NAMALWA (cell line): ENCODE results near the gene LCN6.
A peak's percentile ranks its signal among the peaks of the same experiment; 100 is the strongest.
"Not testable (repeated sequence)": the region's sequence is repeated elsewhere in the genome, so short reads cannot be mapped to it uniquely, and the experiment has no call there.

Source experiments
- DNase-seq: peaks from one replicate; pipeline ENCODE4 v3.0.0-alpha.2; 2015; ENCODE audit warnings: low spot score

LCN6 gene

GRCh38 chr9:136709454-136710109 lies 38.7 kb downstream of the LCN6 start:
- no peak for DNase-seq

- DNase-seq: no peak
These were observed 40.3 kb downstream of the LCN6 start for GRCh38 chr9:136707849-136708517.

- no peak for DNase-seq
These were observed 41.3 kb downstream of the LCN6 start for GRCh38 chr9:136707011-136707410.

GRCh38 chr9:136705564-136705963 lies 42.8 kb downstream of the LCN6 start:
- DNase-seq: no peak

GRCh38 chr9:136704741-136705140 lies 43.6 kb downstream of the LCN6 start:
- DNase-seq: not testable (repeated sequence)

- DNase-seq: peak; percentile 84
These were observed 45.0 kb downstream of the LCN6 start for GRCh38 chr9:136703276-136703860.

- no peak for DNase-seq
These were observed 46.7 kb downstream of the LCN6 start for GRCh38 chr9:136701668-136702053.

- peak; percentile 72 for DNase-seq
These were observed 47.2 kb downstream of the LCN6 start for GRCh38 chr9:136700959-136701667.

GRCh38 chr9:136700304-136700703 lies 48.0 kb downstream of the LCN6 start:
- no peak for DNase-seq

- no peak for DNase-seq
These were observed 49.6 kb downstream of the LCN6 start for GRCh38 chr9:136698635-136699246.

- DNase-seq: no peak
These were observed 50.4 kb downstream of the LCN6 start for GRCh38 chr9:136697821-136698526.

GRCh38 chr9:136697146-136697820 lies 51.0 kb downstream of the LCN6 start:
- DNase-seq: no peak

GRCh38 chr9:136696502-136696901 lies 51.8 kb downstream of the LCN6 start:
- no peak for DNase-seq

- DNase-seq: no peak
These were observed 52.4 kb downstream of the LCN6 start for GRCh38 chr9:136695955-136696354.

- DNase-seq: no peak
These were observed 52.9 kb downstream of the LCN6 start for GRCh38 chr9:136695435-136695895.

GRCh38 chr9:136694872-136695247 lies 53.5 kb downstream of the LCN6 start:
- no peak for DNase-seq

GRCh38 chr9:136694163-136694871 lies 54.0 kb downstream of the LCN6 start:
- DNase-seq: peak; percentile 41
